Measurements from ENCODE around the gene TLE2.

The TLE2 gene

DNA sequence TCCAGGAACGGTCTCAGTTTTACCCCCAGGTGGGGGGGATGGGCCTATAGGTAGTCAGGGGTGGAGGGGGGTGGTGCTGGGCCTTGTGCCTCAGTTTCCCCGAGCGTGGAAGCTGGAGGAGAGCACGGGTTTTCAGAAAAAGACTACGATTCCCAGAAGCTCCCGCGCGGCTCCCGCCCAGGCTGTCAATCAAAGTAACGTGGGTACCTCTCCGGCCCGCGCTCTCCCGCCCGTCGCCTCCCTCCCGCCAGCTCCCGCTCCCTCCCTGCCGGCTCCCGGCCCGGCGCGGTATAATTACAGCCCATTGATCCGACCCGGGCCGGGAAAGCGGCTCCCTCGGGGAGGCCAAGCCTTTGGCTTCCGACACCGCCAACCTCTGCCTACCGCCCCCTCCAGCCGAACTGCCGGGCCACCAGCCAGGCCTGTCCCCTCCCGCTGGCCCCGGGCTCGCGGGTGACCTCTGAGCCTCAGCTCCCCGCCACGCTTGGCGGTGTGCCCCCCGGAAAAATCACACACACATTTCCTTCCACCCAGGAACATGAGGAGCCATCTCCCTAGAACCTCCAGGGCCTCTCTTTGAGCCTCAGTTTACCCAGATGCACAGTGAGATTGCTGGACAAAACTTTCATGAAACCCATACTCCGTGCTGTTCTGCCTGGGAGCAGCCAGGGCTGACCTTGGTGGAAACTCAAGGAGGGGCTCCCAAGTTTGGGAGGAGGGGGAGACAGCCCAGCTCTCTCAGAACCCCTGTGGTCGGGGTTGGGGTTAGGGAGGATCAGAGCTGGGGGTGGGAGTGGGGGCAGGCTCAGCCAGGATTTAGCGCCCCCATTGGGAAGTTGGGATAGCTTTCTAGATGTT lies 7.3 kb upstream of the TLE2 start:
- DNase-seq, result peak; percentile 68 to 90 (median 80)

- DNase-seq, result peak; percentile 85 to 96 (median 94)
These were observed 6.5 kb upstream of the TLE2 start for GRCh38 chr19:3035542-3036118.

DNA sequence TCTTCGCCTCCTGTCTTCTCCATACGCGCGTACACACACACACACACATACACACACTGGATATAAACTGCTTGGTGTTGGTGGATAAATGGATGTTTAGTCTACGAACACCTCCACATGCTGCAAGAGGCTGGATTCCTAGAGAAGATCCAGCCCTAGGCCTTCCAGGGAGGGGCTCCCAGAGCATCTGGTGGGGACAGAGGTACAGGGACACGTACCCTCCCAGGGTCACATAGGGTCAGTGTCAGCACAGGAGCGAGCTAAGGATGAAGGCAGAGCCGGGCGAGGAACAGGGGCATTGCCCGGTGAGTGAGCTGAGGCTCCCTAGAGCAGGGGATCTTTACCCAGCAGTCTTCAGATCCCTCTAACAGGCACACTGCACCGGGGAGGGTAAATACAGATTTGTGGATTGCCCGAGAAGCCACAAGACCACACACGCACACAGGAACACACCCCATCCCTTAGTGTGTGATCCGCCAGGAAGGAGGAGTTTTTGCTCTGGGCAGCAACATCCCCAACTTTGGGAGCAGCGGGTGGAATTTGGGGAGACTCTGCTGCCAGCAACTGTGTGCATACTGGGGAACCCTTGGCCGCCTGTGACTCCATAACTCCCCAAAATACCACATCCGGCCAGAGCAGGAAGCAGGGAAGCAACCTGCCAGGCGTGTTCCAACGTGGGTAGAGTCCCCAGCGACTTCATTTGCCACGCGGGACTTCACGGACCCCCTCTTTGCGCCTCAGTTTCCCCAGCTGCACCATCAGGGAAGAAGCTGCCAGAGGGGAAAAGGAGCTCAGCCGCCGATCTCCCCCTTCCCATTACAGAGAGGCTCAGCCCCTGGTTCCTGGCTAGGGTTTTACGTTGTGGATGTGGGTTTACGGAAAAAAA lies 5.8 kb upstream of the TLE2 start:
- peak in 3 of 6 experiments; percentile 29 to 74 (median 46) for DNase-seq

DNA sequence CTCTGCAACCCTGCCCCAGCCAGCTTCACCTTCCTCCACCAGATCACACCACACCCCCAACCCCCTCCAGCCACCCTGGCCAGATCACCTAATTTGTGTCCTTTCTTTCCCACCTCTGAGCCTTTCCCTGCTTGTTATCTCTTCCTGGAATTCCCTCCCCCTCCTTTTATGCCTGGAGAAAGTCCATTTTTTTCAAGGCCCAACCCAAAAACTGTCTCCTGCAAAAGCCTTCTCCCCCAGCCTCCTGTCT lies 5.3 kb upstream of the TLE2 start:
- no peak for DNase-seq

GRCh38 chr19:3033595-3034405 lies 4.7 kb upstream of the TLE2 start:
- no peak for DNase-seq

- no peak for DNase-seq
These were observed 2.5 kb upstream of the TLE2 start for GRCh38 chr19:3031607-3031867.

- peak in 2 of 6 experiments; percentile 20 to 41 for DNase-seq
These were observed 595 bp downstream of the TLE2 start for GRCh38 chr19:3028305-3029064.

- no peak for DNase-seq
These were observed 1.1 kb downstream of the TLE2 start for GRCh38 chr19:3027981-3028304.

GRCh38 chr19:3027292-3027691 lies 1.8 kb downstream of the TLE2 start:
- DNase-seq, result no peak

DNA sequence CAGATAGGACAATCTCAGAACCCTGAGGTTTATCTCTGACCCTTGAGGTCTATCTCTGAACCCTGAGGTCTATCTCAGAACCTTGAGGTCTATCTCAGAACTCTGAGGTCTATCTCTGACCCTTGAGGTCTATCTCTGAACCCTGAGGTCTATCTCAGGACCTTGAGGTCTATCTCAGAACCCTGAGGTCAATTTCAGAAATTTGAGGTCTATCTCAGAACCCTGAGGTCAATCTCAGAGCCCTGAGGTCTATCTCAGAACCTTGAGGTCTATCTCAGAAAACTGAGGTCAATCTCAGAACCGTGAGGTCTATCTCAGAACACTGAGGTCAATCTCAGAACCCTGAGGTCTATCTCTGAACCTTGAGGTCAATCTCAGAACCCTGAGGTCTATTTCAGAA lies 2.3 kb downstream of the TLE2 start:
- DNase-seq, result no peak

- DNase-seq, result no peak
These were observed 3.6 kb downstream of the TLE2 start for GRCh38 chr19:3025549-3025886.

- DNase-seq, result peak in 1 of 6 experiments; percentile 39
These were observed 4.1 kb downstream of the TLE2 start for GRCh38 chr19:3024870-3025548.

- DNase-seq, result no peak
These were observed 4.6 kb downstream of the TLE2 start for GRCh38 chr19:3024509-3024869.

GRCh38 chr19:3020321-3020960 lies 8.6 kb downstream of the TLE2 start:
- DNase-seq, result no peak

- DNase-seq, result no peak
These were observed 9.7 kb downstream of the TLE2 start for GRCh38 chr19:3019211-3019854.

DNA sequence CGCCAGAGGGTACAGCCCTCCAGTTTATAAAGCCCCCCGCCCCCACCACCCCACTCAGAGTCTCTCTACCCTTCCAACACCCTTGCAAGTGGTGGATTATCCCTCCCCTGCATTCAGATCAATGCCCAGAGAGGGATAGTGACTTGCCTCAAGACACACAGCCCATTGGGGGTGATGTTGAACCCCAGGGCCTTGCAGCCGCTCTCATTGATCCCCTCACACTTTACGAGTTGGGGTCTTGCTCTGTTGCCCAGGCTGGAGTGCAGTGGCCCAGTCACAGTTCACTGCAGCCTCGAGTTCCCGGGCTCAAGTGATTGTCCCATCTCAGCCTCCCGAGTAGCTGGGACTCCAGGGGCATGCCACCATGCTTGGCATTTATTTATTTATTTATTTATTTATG lies 11.2 kb downstream of the TLE2 start:
- no peak for DNase-seq

DNA sequence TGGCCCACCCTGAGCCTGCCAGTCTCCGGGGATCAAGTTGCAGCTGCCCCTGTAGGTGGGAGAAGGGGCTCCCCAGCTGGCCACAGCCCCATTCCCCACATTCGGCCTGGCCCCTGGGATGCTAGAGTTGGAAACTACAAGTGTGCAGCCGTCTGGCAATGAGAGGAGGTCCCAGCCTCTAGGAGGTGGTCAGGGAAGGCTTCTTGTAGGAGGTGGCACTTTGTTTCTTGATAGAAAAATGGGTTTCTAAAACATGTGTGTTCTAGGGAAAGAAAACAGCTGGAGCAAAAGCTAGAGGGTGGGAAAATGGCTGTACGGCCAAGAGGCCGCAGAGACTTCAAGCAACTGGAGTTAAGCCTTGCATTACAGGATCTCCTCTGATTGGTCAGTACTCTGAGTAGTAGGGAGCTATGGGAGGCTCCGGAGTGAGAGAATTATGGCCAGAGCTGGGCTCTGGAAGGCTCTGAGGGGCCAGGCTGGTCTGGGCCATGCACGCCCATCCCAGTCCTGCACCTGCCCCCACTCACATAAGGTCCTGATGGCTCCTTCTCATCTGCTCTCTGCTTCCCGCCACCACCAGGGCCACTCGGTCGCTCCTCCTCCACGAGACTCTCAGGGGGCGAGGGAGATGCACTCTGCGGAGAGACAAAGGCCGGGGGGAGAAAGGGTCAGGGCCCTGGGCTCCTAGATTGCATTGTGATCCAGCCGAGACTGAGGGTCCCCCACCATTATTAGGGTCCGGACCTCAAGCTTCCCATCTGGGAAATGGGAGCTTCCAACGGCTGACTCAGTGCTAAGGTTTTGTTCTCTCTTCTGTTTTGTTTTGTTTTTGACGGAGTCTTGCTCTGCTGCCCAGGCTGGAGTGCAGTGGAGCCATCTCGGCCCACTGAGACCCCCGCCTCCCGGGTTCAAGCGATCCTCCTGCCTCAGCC lies 13.7 kb downstream of the TLE2 start:
- no peak for DNase-seq

DNA sequence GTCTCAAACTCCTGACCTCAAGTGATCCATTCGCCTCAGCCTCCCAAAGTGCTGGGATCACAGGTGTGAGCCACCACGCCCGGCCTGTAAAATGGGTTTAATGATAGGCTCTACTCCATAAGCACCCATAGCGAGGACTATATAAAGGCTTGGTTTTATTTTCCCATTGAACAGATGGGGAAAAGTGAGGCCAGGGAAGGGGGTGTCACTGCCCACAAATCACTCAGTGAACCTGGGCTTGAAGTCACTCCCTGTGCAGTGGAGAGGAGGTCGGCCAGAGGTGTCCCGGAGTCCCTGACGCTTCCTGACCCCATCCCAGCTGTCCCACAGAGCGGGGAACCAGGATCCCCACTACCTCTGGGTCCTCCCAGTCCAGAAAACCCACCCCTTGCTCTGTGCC lies 14.9 kb downstream of the TLE2 start:
- DNase-seq, result no peak

DNA sequence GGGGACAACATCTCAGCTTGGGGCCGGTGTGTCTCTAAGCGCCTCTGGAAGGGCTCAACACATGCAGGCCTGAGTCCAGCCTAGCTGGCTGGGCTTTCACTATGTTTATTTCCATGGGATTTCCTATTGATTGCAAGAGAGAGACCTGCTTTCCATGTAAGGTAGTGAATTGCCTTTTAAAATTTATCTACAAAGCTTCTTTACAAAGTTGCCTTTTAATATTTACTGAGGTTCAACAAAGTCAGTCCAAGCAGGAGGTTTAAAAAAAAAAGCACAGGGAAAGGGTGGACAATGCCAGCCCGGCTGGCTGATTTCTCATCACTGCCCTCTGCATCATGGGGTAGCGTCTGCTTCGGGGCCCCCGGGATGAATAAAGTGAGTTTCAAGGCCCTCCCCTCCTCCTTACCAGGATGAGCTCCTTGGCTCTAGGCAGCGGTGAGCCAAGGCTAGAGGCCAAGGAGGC lies 15.8 kb downstream of the TLE2 start:
- DNase-seq, result no peak
